GM21423 (cell line): ENCODE measurements around the gene PGK1.

Experiments
- ATAC-seq: cut with Tn5 transposase; IDR thresholded peaks from one replicate; pipeline ENCODE4 v1.9.1; 2021; ENCODE audit warnings: mild to moderate bottlenecking, moderate library complexity; ENCODE audit not compliant: unreplicated experiment

Gene PGK1

GRCh38 chrX:78165425-78165824, 61.4 kb downstream of the PGK1 start:
- ATAC-seq: no peak

DNA sequence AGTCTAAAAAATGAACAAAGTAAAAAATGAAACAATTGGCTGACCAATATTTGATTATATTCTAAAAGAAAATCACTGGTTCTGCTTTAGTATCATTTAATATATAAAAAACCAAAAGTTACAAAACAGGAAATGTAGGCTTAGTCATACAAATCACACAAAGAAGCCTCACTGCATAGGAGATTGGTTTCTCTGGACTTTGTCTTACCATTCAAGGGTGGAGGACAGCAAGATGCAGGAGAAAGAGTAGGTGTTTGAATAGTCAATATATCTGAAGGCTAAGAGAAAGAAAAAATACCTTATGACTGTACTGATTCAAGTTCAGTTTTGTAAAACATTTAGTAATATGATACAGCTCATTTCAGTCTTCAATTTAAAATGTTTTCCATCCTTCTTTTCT, 64.0 kb downstream of the PGK1 start:
- no peak for ATAC-seq
